RPMI8226 (cell line): Measurements from ENCODE around the gene NACA.

Source experiments
- DNase-seq: peaks from one replicate; pipeline ENCODE4 v3.0.0-alpha.2; 2015

NACA gene

GRCh38 chr12:56687223-56688128, 37.6 kb downstream of the NACA start:
- peak; percentile 71 for DNase-seq

- DNase-seq, result peak; percentile 26
Measured at GRCh38 chr12:56684745-56685359, 40.2 kb downstream of the NACA start.

GRCh38 chr12:56682323-56682722, 42.8 kb downstream of the NACA start:
- no peak for DNase-seq

- no peak for DNase-seq
Measured at GRCh38 chr12:56679883-56680575, 45.1 kb downstream of the NACA start.

DNA sequence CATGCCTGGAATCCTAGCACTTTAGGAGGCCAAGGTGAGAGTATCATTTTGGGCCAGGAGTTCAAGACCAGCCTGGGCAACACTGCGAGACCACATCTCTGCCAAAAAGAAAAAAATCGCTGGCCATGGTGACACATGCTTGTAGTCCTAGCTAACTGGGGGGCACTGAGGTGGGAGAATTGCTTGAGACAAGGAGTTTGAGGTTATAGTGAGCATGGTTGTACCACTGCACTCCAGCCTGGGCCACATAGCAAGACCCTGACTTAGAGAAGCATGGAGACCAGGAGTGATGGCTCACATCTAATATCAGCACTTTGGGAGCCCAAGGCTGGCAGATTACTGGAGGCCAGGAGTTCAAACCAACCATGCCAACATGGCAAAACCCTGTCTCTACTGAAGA, 46.2 kb downstream of the NACA start:
- DNase-seq, result no peak

GRCh38 chr12:56677680-56678079, 47.4 kb downstream of the NACA start:
- DNase-seq, result no peak

DNA sequence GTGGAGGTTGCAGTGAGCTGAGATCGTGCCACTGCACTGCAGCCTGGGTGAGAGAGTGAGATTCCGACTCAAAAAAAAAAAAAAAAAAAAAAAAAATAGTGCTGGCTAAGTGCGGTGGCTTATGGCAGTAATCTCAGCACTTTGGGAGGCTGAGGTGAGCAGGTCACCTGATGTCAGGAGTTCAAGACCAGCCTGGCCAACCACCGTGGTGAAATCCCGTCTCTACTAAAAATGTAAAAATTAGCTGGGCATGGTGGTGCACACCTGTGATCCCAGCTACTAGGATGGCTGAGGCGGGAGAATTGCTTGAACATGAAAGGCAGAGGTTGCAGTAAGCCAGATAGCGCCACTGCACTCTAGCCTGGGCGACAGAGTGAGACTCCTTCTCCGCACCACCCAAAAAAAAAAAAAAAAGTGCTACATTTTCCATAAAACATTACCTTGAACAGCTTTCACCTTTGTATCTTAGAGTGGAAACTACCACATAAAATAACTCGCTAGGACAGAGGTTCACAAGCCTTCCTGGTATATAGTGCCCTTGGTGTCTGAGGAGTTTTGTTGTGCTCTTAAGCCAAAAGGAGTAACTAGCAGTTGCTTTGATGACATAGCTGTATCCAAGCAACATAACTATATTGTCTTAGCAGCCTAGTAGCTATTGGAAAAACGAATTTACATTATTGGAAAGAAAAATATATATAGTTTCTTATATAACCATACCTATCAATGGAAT, 48.1 kb downstream of the NACA start:
- no peak for DNase-seq

GRCh38 chr12:56671608-56672007, 53.5 kb downstream of the NACA start:
- DNase-seq, result no peak

GRCh38 chr12:56670836-56671235, 54.3 kb downstream of the NACA start:
- no peak for DNase-seq

GRCh38 chr12:56668197-56668457, 57.0 kb downstream of the NACA start:
- no peak for DNase-seq
